AG10803 (cell line): ENCODE results near the gene CZIB.
A peak's percentile ranks its signal among the peaks of the same experiment; 100 is the strongest.

Experiments
- DNase-seq: peaks from one replicate; pipeline ENCODE4 v3.0.0; 2010; ENCODE audit warnings: low read depth
- H3K4me3 ChIP-seq: 2 replicates; pipeline ENCODE4 v1.5.1; 2011; ENCODE audit warnings: mild to moderate bottlenecking, low read length, control low read depth
- CTCF ChIP-seq: conservative IDR thresholded peaks from 2 replicates; pipeline ENCODE4 v1.5.1; 2011; ENCODE audit warnings: mild to moderate bottlenecking, low read length, control low read depth, inconsistent platforms

CZIB gene

GRCh38 chr1:53220171-53220961 lies at the start of gene CZIB:
CZIB (minus strand) TSS chr1:53220634; CDS start chr1:53220575, 59 bp downstream.
- TF ChIP-seq CTCF, result no peak
- DNase-seq, result peak; percentile 87
- H3K4me3 ChIP-seq, result peak within 1 kb of the TSS; percentile 89

GRCh38 chr1:53270107-53270506 lies 49.7 kb upstream of the CZIB start:
- DNase-seq, result no peak
- no peak for TF ChIP-seq CTCF
- no peak overlapping the region for H3K4me3 ChIP-seq

- no peak for TF ChIP-seq CTCF
- no peak for DNase-seq
- H3K4me3 ChIP-seq, result no peak overlapping the region
Observed at GRCh38 chr1:53267761-53268160, 47.3 kb upstream of the CZIB start.

GRCh38 chr1:53266038-53266437 lies 45.6 kb upstream of the CZIB start:
- TF ChIP-seq CTCF, result peak; percentile 30
- no peak overlapping the region for H3K4me3 ChIP-seq
- DNase-seq, result no peak

GRCh38 chr1:53265581-53265980 lies 45.1 kb upstream of the CZIB start:
- no peak for DNase-seq
- no peak overlapping the region for H3K4me3 ChIP-seq
- TF ChIP-seq CTCF, result no peak

GRCh38 chr1:53264048-53264447 lies 43.6 kb upstream of the CZIB start:
- TF ChIP-seq CTCF, result no peak
- DNase-seq, result no peak

GRCh38 chr1:53262000-53262399 lies 41.6 kb upstream of the CZIB start:
- H3K4me3 ChIP-seq, result no peak overlapping the region
- no peak for TF ChIP-seq CTCF
- no peak for DNase-seq

More at GRCh38 chr1:53264048-53264447, 43.6 kb upstream of the CZIB start:
- H3K4me3 ChIP-seq, result no peak overlapping the region
